ENCODE measurements around the gene METTL4.

GRCh38 chr18:2536493-2536892 lies 34.8 kb downstream of the METTL4 start:
- TF ChIP-seq CTCF (IDR thresholded peaks at IDR 0.05; ENCODE audit: insufficient read depth, low read depth, low read length) (no peak), EZH2 (IDR thresholded peaks at IDR 0.05; ENCODE audit: insufficient read depth, low read length) (no peak)

Measured in astrocyte (in vitro differentiated cells and primary cell).